DOHH2 (cell line): ENCODE measurements around the gene PPFIBP1.

Experiments used
- EZH2phosphoT487 ChIP-seq: fragments of 200-600 bp; sonication (generic); IDR thresholded peaks from 2 replicates; pipeline ENCODE4 v1.6.1; 2017; ENCODE audit warnings: borderline replicate concordance, mild to moderate bottlenecking, antibody characterized with exemption, low read length, moderate library complexity, mixed read lengths
- TF ChIP-seq, protein P1 (sequence below): fragments of 200-600 bp; sonication (generic); IDR thresholded peaks from one replicate; pipeline ENCODE4 v1.5.1; 2014; ENCODE audit warnings: antibody characterized with exemption, mild to moderate bottlenecking, low read depth, low read length; ENCODE audit not compliant: poor library complexity, severe bottlenecking

DNA sequence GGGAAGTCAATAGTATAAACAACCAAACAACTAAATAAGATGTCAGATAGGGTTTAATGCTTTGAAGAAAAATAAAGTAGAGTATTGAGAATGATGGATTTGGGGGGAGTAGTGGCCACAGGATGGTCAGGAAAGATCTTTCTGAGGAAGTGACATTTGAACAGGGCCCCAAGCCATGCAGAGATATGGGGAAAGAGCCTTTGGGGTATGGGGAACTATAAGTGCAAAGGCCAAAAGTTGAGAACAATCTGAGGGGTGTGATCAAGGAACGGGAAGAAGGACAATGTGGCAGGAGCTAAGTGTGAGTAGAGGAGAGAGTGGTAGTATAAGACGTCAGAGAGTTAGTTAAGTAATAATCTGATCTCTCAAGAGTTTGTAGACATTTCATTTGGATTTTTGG lies 188.0 kb downstream of the PPFIBP1 start:
- TF ChIP-seq, protein P1, sequence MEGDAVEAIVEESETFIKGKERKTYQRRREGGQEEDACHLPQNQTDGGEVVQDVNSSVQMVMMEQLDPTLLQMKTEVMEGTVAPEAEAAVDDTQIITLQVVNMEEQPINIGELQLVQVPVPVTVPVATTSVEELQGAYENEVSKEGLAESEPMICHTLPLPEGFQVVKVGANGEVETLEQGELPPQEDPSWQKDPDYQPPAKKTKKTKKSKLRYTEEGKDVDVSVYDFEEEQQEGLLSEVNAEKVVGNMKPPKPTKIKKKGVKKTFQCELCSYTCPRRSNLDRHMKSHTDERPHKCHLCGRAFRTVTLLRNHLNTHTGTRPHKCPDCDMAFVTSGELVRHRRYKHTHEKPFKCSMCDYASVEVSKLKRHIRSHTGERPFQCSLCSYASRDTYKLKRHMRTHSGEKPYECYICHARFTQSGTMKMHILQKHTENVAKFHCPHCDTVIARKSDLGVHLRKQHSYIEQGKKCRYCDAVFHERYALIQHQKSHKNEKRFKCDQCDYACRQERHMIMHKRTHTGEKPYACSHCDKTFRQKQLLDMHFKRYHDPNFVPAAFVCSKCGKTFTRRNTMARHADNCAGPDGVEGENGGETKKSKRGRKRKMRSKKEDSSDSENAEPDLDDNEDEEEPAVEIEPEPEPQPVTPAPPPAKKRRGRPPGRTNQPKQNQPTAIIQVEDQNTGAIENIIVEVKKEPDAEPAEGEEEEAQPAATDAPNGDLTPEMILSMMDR, result no peak
- no peak for TF ChIP-seq EZH2phosphoT487
